HK-2 (cell line): ENCODE results near the gene RAB10.
"Not testable (repeated sequence)": the region's sequence is repeated elsewhere in the genome, so short reads cannot be mapped to it uniquely, and the experiment has no call there.

ENCODE experiments used
- DNase-seq: peaks from one replicate; pipeline ENCODE4 v3.0.0-alpha.2; 2018; ENCODE audit not compliant: unreplicated experiment

RAB10 gene

GRCh38 chr2:26089337-26089736 is 55.5 kb downstream of the RAB10 start:
- no peak for DNase-seq

- DNase-seq: no peak
These were observed 61.9 kb downstream of the RAB10 start for GRCh38 chr2:26095758-26096157.

GRCh38 chr2:26099933-26100332 is 66.0 kb downstream of the RAB10 start:
- no peak for DNase-seq

- DNase-seq: no peak
These were observed 66.5 kb downstream of the RAB10 start for GRCh38 chr2:26100384-26100783.

- DNase-seq: no peak
These were observed 69.9 kb downstream of the RAB10 start for GRCh38 chr2:26103752-26104151.

- DNase-seq: not testable (repeated sequence)
These were observed 74.8 kb downstream of the RAB10 start for GRCh38 chr2:26108701-26109100.

GRCh38 chr2:26112201-26112600 is 78.3 kb downstream of the RAB10 start:
- no peak for DNase-seq

GRCh38 chr2:26114151-26114550 is 80.3 kb downstream of the RAB10 start:
- no peak for DNase-seq

- no peak for DNase-seq
These were observed 84.8 kb downstream of the RAB10 start for GRCh38 chr2:26118682-26119081.

- DNase-seq: no peak
These were observed 85.6 kb downstream of the RAB10 start for GRCh38 chr2:26119521-26119920.

- no peak for DNase-seq
These were observed 88.7 kb downstream of the RAB10 start for GRCh38 chr2:26122630-26123029.

- no peak for DNase-seq
These were observed 89.5 kb downstream of the RAB10 start for GRCh38 chr2:26123426-26123825.

GRCh38 chr2:26126074-26126473 is 92.2 kb downstream of the RAB10 start:
- DNase-seq: no peak

GRCh38 chr2:26128176-26128575 is 94.3 kb downstream of the RAB10 start:
- DNase-seq: no peak

- no peak for DNase-seq
These were observed 96.9 kb downstream of the RAB10 start for GRCh38 chr2:26130763-26131162.

GRCh38 chr2:26136451-26136850 is 102.6 kb downstream of the RAB10 start:
- DNase-seq: no peak

- DNase-seq: no peak
These were observed 105.6 kb downstream of the RAB10 start for GRCh38 chr2:26139269-26140183.

GRCh38 chr2:26141145-26141769 is 107.4 kb downstream of the RAB10 start:
- no peak for DNase-seq

GRCh38 chr2:26144031-26144430 is 110.1 kb downstream of the RAB10 start:
- no peak for DNase-seq

- peak; percentile 37 for DNase-seq
These were observed 111.2 kb downstream of the RAB10 start for GRCh38 chr2:26144953-26145680.

GRCh38 chr2:26148501-26148900 is 114.6 kb downstream of the RAB10 start:
- DNase-seq: no peak

GRCh38 chr2:26150243-26150642 is 116.4 kb downstream of the RAB10 start:
- no peak for DNase-seq

GRCh38 chr2:26157580-26157979 is 123.7 kb downstream of the RAB10 start:
- DNase-seq: no peak
